T-helper 2 cell treated with Interferon-gamma antibody and Interleukin-4, amounts not matched to agents 100 ng/mL and 5 ng/mL, for 36 hours (primary cell): ENCODE measurements around the gene NDUFB7. TPM values are rescaled to one million over a fixed set of nuclear protein-coding genes. Genes with fewer than 3 reads are reported as not detected.

ENCODE experiments used
- intact Hi-C: fragments of 100-400 bp; cut with micrococcal nuclease; formaldehyde crosslinking; loops from one replicate; pipeline ENCODE4 v1.15.1; 2023
- total RNA-seq: library from RNA; stranded (reverse); gene quantifications from 2 replicates; pipeline ENCODE4 v1.2.3, GENCODE V29; 2022

The NDUFB7 gene
- total RNA-seq, 1 donor from 2014 or later = 126 TPM

GRCh38 chr19:14526423-14526822 lies 45.4 kb downstream of the NDUFB7 start:
- intact Hi-C loops = no loop called here

- intact Hi-C loops = no loop called here
These were observed 46.1 kb downstream of the NDUFB7 start for GRCh38 chr19:14525729-14526128.

GRCh38 chr19:14520543-14520942 lies 51.3 kb downstream of the NDUFB7 start:
- intact Hi-C loops = no loop called here

GRCh38 chr19:14519860-14520407 lies 51.9 kb downstream of the NDUFB7 start:
- intact Hi-C loops = no loop called here

- intact Hi-C loops = no loop called here
These were observed 52.5 kb downstream of the NDUFB7 start for GRCh38 chr19:14519245-14519859.

GRCh38 chr19:14517840-14518505 lies 53.9 kb downstream of the NDUFB7 start, which contains the start of gene DNAJB1:
DNAJB1 (minus strand) TSS chr19:14518397; CDS start chr19:14518349, 48 bp downstream.
- intact Hi-C loops = loop anchor here (1.0 kb wide), 4 partner anchors 11 to 445 kb away; partner anchors contain the start of genes DDX39A and TECR

GRCh38 chr19:14517446-14517839 lies 54.4 kb downstream of the NDUFB7 start:
- intact Hi-C loops = no loop called here

- intact Hi-C loops = no loop called here
These were observed 55.0 kb downstream of the NDUFB7 start for GRCh38 chr19:14516746-14517438.

Other genes starting within 250 kb of the NDUFB7 start
- 178 and 183 TPM in 2 replicates for gene ADGRE5, start 190.6 kb downstream of the NDUFB7 start, total RNA-seq
- 274 and 287 TPM in 2 replicates for gene DDX39A, start 152.7 kb downstream of the NDUFB7 start, total RNA-seq
- 188 and 202 TPM in 2 replicates for gene PKN1, start 138.8 kb downstream of the NDUFB7 start, total RNA-seq
- 0.16 and 0.23 TPM in 2 replicates for gene PTGER1, start 96.7 kb downstream of the NDUFB7 start, total RNA-seq
- gene GIPC1, start 75.9 kb downstream of the NDUFB7 start, total RNA-seq = 36.8 and 38.0 TPM in 2 replicates
- gene DNAJB1, start 53.7 kb downstream of the NDUFB7 start, total RNA-seq = 103 and 106 TPM in 2 replicates
- 153 TPM in 2 replicates for gene TECR, start 42.5 kb downstream of the NDUFB7 start, total RNA-seq
- gene CLEC17A, start 11.0 kb upstream of the NDUFB7 start, total RNA-seq = not detected in 2 replicates
- gene ADGRE3, start 102.8 kb upstream of the NDUFB7 start, total RNA-seq = not detected in 2 replicates
- gene ZNF333, start 118.0 kb upstream of the NDUFB7 start, total RNA-seq = 10.2 and 11.4 TPM in 2 replicates
- 1.2 and 2.2 TPM in 2 replicates for gene ADGRE2, start 206.5 kb upstream of the NDUFB7 start, total RNA-seq